BLaER1 treated with 17β-estradiol and CSF1 and Interleukin-3, amounts not matched to agents 10 nM and 100 nM (cell line): ENCODE results near the gene SNAI3.

Experiments
- H3K27ac ChIP-seq, 11 experiments: shearing (Covaris generic); formaldehyde crosslinking; 2 replicates each; pipeline ENCODE4 v1.8.1; 2022
- H3K27me3 ChIP-seq, 11 experiments: shearing (Covaris generic); formaldehyde crosslinking; 2 replicates each; pipeline ENCODE4 v1.8.1; 2022
- H3K36me3 ChIP-seq, 11 experiments: shearing (Covaris generic); formaldehyde crosslinking; 2 replicates each; pipeline ENCODE4 v1.8.1; 2022
- H3K4me1 ChIP-seq, 10 experiments: shearing (Covaris generic); formaldehyde crosslinking; 2 replicates each; pipeline ENCODE4 v1.8.1; 2022
- H3K4me2 ChIP-seq, 11 experiments: shearing (Covaris generic); formaldehyde crosslinking; 2 replicates each; pipeline ENCODE4 v1.8.1; 2022
- H3K4me3 ChIP-seq, 10 experiments: shearing (Covaris generic); formaldehyde crosslinking; 2 replicates each; pipeline ENCODE4 v1.8.1; 2022
- H3K9ac ChIP-seq, 11 experiments: shearing (Covaris generic); formaldehyde crosslinking; 2 replicates each; pipeline ENCODE4 v1.8.1; 2022
- H3K9me3 ChIP-seq, 11 experiments: shearing (Covaris generic); formaldehyde crosslinking; replicated peaks in 1 of 11; 2 replicates each; pipeline ENCODE4 v1.8.1; 2022
- H4K20me1 ChIP-seq, 11 experiments: shearing (Covaris generic); formaldehyde crosslinking; 2 replicates each; pipeline ENCODE4 v1.8.1; 2022
- Cebpa-rat ChIP-seq, 11 experiments: shearing (Covaris generic); IDR thresholded peaks; 2 replicates each; pipeline ENCODE4 v1.8.1; 2022

The SNAI3 gene

GRCh38 chr16:88711750-88712340, 25.5 kb upstream of the SNAI3 start:
- TF ChIP-seq Cebpa-rat (IDR thresholded peaks at IDR 0.05), result no peak
- no peak overlapping the region for H3K27ac ChIP-seq
- peaks cover 16 to 42% (median 33%) of the 10 kb centered on the region in 10 experiments for H3K4me1 ChIP-seq
- H3K9me3 ChIP-seq, result no peaks in the 10 kb centered on the region
- H3K27me3 ChIP-seq, result peaks cover 0 to 3% (median 0%) of the 10 kb centered on the region in 11 experiments; a peak in 1 of 22 replicates
- peaks cover 34 to 85% (median 60%) of the 10 kb centered on the region in 11 experiments for H3K36me3 ChIP-seq
- H4K20me1 ChIP-seq, result peaks cover 4 to 96% (median 93%) of the 10 kb centered on the region in 11 experiments; a peak in 20 of 22 replicates
- 0 out of 22 replicates have a peak overlapping the region, but pooled peaks of 1 of the 11 experiments have one; percentile 24 for H3K4me2 ChIP-seq
- H3K9ac ChIP-seq, result 0 out of 22 replicates have a peak overlapping the region, but pooled peaks of 1 of the 11 experiments have one; percentile 23
- H3K4me3 ChIP-seq, result no peak overlapping the region

DNA sequence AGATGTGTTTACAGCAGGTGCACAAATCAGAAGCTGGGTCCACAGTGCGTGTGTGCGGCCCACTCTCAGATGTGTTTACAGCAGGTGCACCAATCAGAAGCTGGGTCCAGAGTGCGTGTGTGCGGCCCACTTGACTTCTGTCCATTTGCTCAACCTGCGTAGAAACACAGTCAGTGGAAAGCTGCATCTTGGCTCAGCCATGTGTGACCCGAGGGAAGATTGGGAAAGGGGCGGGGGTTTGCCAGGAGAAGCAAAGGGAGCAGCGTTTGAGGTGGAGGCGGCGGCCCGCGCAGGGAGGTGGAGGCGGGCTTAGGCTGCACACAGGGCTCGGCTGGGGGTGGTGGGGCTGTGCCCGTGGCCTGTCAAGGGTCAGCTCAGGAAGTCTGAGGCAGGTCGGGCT, 24.2 kb upstream of the SNAI3 start:
- peaks cover 0 to 7% (median 5%) of the 10 kb centered on the region in 11 experiments; a peak in 13 of 22 replicates for H3K27me3 ChIP-seq
- H3K4me2 ChIP-seq, result peak overlapping the region in 5 of 11 experiments; percentile 15 to 30 (median 24); a peak in 6 of 22 replicates
- no peak overlapping the region for H3K27ac ChIP-seq
- peaks cover 18 to 43% (median 36%) of the 10 kb centered on the region in 10 experiments for H3K4me1 ChIP-seq
- H3K36me3 ChIP-seq, result peaks cover 21 to 72% (median 47%) of the 10 kb centered on the region in 11 experiments
- no peaks in the 10 kb centered on the region for H3K9me3 ChIP-seq
- H4K20me1 ChIP-seq, result peaks cover 0 to 92% (median 80%) of the 10 kb centered on the region in 11 experiments; a peak in 19 of 22 replicates
- TF ChIP-seq Cebpa-rat (IDR thresholded peaks at IDR 0.05), result no peak
- peak overlapping the region in 4 of 11 experiments; percentile 15 to 41 (median 32); a peak in 5 of 22 replicates for H3K9ac ChIP-seq
- H3K4me3 ChIP-seq, result no peak overlapping the region

GRCh38 chr16:88706965-88707826, 20.9 kb upstream of the SNAI3 start:
- H3K4me2 ChIP-seq, result peak overlapping the region; percentile 96 to 100 (median 99)
- H3K9ac ChIP-seq, result peak overlapping the region; percentile 81 to 95 (median 89)
- peaks cover 47 to 77% (median 65%) of the 10 kb centered on the region in 10 experiments for H3K4me1 ChIP-seq
- peaks cover 0 to 48% (median 24%) of the 10 kb centered on the region in 11 experiments; a peak in 19 of 22 replicates for H3K36me3 ChIP-seq
- peak overlapping the region in 10 of 11 experiments; percentile 83 to 96 (median 88); a peak in 20 of 22 replicates for H3K27ac ChIP-seq
- H3K9me3 ChIP-seq, result no peaks in the 10 kb centered on the region
- H3K27me3 ChIP-seq, result peaks cover 0 to 26% (median 19%) of the 10 kb centered on the region in 11 experiments; a peak in 13 of 22 replicates
- TF ChIP-seq Cebpa-rat (IDR thresholded peaks at IDR 0.05), result no peak
- H4K20me1 ChIP-seq, result peaks cover 0 to 78% (median 58%) of the 10 kb centered on the region in 11 experiments; a peak in 19 of 22 replicates
- H3K4me3 ChIP-seq, result peak overlapping the region; percentile 85 to 99 (median 94)

GRCh38 chr16:88706229-88706964, 20.1 kb upstream of the SNAI3 start, which contains the start of the genes CTU2 and RNF166:
CTU2 (plus strand) TSS chr16:88706503; CDS start chr16:88706531, 28 bp downstream.
RNF166 (minus strand) TSS chr16:88706408; CDS start chr16:88706325, 83 bp downstream.
- peaks cover 0 to 26% (median 19%) of the 10 kb centered on the region in 11 experiments; a peak in 13 of 22 replicates for H3K27me3 ChIP-seq
- H3K36me3 ChIP-seq, result peaks cover 0 to 46% (median 20%) of the 10 kb centered on the region in 11 experiments; a peak in 19 of 22 replicates
- H3K27ac ChIP-seq, result peak within 1 kb of the TSS; percentile 80 to 96 (median 88)
- no peaks in the 10 kb centered on the region for H3K9me3 ChIP-seq
- peak within 1 kb of the TSS; percentile 85 to 99 (median 94) for H3K4me3 ChIP-seq
- H4K20me1 ChIP-seq, result peaks cover 0 to 70% (median 50%) of the 10 kb centered on the region in 11 experiments; a peak in 19 of 22 replicates
- H3K9ac ChIP-seq, result peak within 1 kb of the TSS; percentile 81 to 95 (median 89)
- peaks cover 55 to 84% (median 67%) of the 10 kb centered on the region in 10 experiments for H3K4me1 ChIP-seq
- H3K4me2 ChIP-seq, result peak within 1 kb of the TSS; percentile 96 to 100 (median 99)
- no peak for TF ChIP-seq Cebpa-rat (IDR thresholded peaks at IDR 0.05)

- Histone ChIP-seq H4K20me1 (peaks cover 0 to 64% (median 45%) of the 10 kb centered on the region in 11 experiments; a peak in 19 of 22 replicates), H3K9me3 (no peaks in the 10 kb centered on the region), H3K36me3 (peaks cover 0 to 41% (median 20%) of the 10 kb centered on the region in 11 experiments; a peak in 19 of 22 replicates), H3K9ac (peak overlapping the region; percentile 81 to 95 (median 89)), H3K27me3 (peaks cover 0 to 26% (median 19%) of the 10 kb centered on the region in 11 experiments; a peak in 13 of 22 replicates), H3K4me1 (peaks cover 57 to 83% (median 69%) of the 10 kb centered on the region in 10 experiments), H3K4me3 (peak overlapping the region; percentile 85 to 99 (median 94)), H3K27ac (peak overlapping the region; percentile 80 to 96 (median 88)), H3K4me2 (peak overlapping the region; percentile 96 to 100 (median 99))
- no peak for TF ChIP-seq Cebpa-rat (IDR thresholded peaks at IDR 0.05)
These were observed 19.5 kb upstream of the SNAI3 start for GRCh38 chr16:88705801-88706228.

DNA sequence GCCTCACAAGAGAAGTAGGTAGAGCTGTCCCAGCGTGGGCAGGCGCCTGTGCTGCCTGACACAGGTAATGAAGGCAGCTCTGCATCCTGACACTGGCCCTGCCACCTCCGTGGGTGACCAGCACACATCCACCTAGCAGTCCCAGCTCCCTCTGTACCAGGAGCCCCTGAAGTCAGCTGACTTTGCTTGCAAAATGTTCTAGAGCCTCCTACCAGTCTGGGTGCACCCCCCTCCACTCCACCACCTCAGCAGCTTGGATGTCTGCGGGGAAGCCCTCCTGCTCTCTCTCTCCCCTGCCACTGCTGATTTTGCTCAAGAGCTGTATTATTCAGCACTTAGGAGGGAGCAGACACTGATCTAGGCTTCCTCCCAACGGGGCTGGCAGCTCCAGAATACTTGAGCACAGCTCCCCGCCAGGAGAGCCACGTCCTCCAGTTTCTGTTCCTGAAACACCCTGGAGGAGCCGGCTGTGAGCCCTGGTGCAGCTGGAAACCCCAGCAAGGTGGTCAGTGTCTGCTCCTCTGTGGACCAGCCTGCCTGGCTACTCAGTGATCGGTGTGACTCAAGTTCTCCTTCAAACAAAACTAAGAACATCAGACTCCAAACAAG, 18.9 kb upstream of the SNAI3 start:
- Histone ChIP-seq H3K36me3 (peaks cover 2 to 40% (median 21%) of the 10 kb centered on the region in 11 experiments; a peak in 21 of 22 replicates), H3K4me2 (peak overlapping the region; percentile 96 to 100 (median 99)), H4K20me1 (peaks cover 0 to 58% (median 38%) of the 10 kb centered on the region in 11 experiments; a peak in 19 of 22 replicates), H3K27me3 (peaks cover 0 to 26% (median 19%) of the 10 kb centered on the region in 11 experiments; a peak in 13 of 22 replicates), H3K27ac (peak overlapping the region; percentile 80 to 96 (median 88)), H3K4me1 (peaks cover 64 to 83% (median 72%) of the 10 kb centered on the region in 10 experiments), H3K4me3 (peak overlapping the region; percentile 85 to 99 (median 94)), H3K9me3 (no peaks in the 10 kb centered on the region), H3K9ac (peak overlapping the region; percentile 81 to 95 (median 89))
- no peak for TF ChIP-seq Cebpa-rat (IDR thresholded peaks at IDR 0.05)
